Activated naive CD8-positive, alpha-beta T cell treated with anti-CD3 and anti-CD28 coated beads, Interleukin-2, amount 50 U/mL, for 24 hours (primary cell): Measurements from ENCODE around the gene SOCS6.

Source experiments
- ATAC-seq: fragments of 150-1000 bp; cut with Tn5 transposase; one replicate; pipeline ENCODE4 v1.10.0; 2021
- DNase-seq: peaks from one replicate; pipeline ENCODE4 v3.0.0; 2021
- H3K27ac Mint-ChIP-seq: one replicate; pipeline ENCODE4 v1.8.0; 2021; ENCODE audit warnings: mild to moderate bottlenecking, mixed read lengths
- H3K27me3 Mint-ChIP-seq: one replicate; pipeline ENCODE4 v1.8.0; 2021; ENCODE audit warnings: mixed read lengths
- H3K36me3 Mint-ChIP-seq: one replicate; pipeline ENCODE4 v1.8.0; 2021; ENCODE audit warnings: low read depth, mixed read lengths
- H3K4me1 Mint-ChIP-seq: one replicate; pipeline ENCODE4 v1.8.0; 2021; ENCODE audit warnings: mixed read lengths
- H3K4me3 Mint-ChIP-seq: one replicate; pipeline ENCODE4 v1.8.0; 2021; ENCODE audit warnings: mild to moderate bottlenecking, moderate library complexity, mixed read lengths
- H3K9me3 Mint-ChIP-seq: one replicate; pipeline ENCODE4 v1.8.0; 2021; ENCODE audit warnings: mixed read lengths

SOCS6 gene

DNA sequence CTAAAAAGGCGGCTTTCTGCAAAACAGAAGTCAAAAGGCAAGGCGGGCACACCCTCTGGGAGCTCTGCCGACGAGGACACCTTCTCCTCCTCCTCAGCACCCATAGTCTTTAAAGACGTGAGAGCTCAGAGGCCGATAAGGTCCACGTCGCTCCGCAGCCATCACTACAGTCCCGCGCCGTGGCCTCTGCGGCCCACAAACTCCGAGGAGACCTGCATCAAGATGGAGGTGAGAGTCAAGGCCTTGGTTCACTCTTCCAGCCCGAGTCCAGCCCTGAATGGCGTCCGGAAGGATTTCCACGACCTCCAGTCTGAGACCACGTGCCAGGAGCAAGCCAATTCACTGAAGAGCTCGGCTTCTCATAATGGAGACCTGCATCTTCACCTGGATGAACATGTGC, 36.1 kb downstream of the SOCS6 start:
- no peaks in the 10 kb centered on the region for H3K27me3 Mint-ChIP-seq
- H3K36me3 Mint-ChIP-seq, result no peaks in the 10 kb centered on the region
- ATAC-seq (no peak), DNase-seq (no peak)
- no peak overlapping the region for H3K4me3 Mint-ChIP-seq
- no peaks in the 10 kb centered on the region for H3K9me3 Mint-ChIP-seq
- no peaks in the 10 kb centered on the region for H3K4me1 Mint-ChIP-seq
- H3K27ac Mint-ChIP-seq, result no peak overlapping the region

DNA sequence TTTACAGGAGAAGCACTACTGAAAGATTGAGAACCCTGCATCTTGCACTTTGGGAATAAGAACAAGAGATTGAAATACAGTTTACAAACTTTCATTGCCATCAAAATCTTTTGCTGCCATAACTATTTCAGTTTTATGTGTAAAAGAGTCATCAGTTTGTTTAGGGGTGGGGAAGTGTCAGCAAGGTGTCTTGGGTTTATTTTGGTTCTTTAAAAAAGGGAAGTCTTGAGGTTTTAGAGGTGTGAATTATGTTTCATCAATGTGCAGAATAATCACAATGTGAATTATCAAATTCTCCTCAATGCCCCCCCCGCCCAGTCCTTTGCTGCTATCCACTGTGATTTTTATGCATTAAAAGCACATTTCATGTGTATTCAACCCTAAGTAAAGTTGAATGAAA, 37.4 kb downstream of the SOCS6 start:
- H3K36me3 Mint-ChIP-seq, result no peaks in the 10 kb centered on the region
- H3K9me3 Mint-ChIP-seq, result no peaks in the 10 kb centered on the region
- H3K4me3 Mint-ChIP-seq, result no peak overlapping the region
- H3K27me3 Mint-ChIP-seq, result no peaks in the 10 kb centered on the region
- no peak for ATAC-seq
- no peak overlapping the region for H3K27ac Mint-ChIP-seq
- no peak for DNase-seq
- no peaks in the 10 kb centered on the region for H3K4me1 Mint-ChIP-seq

GRCh38 chr18:70328169-70328568, 39.3 kb downstream of the SOCS6 start:
- Mint-ChIP-seq H3K27me3 (no peaks in the 10 kb centered on the region), H3K36me3 (no peaks in the 10 kb centered on the region), H3K4me3 (no peak overlapping the region), H3K9me3 (no peaks in the 10 kb centered on the region), H3K27ac (no peak overlapping the region), H3K4me1 (no peaks in the 10 kb centered on the region)
- DNase-seq (no peak), ATAC-seq (no peak)

DNA sequence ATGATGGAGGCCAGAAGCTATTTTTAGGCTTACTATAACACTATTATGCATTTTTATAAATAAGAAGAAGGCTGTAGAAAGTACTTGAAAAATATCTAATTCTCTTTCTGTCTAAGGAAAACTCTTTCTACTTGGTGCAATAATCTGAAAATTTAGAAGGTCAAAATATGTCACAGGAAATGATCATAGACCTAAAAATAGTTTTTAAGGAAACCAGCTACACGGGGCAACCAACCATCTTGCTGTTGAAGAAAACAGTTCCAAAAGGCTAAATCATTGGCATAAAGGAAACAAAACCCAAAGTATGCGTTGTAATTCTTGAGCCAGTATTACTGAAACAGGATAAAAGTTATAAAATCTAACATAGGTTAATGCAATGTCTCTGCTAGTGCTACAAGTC, 40.2 kb downstream of the SOCS6 start:
- ATAC-seq, result no peak
- no peaks in the 10 kb centered on the region for H3K4me1 Mint-ChIP-seq
- H3K4me3 Mint-ChIP-seq, result no peak overlapping the region
- H3K9me3 Mint-ChIP-seq, result no peaks in the 10 kb centered on the region
- no peaks in the 10 kb centered on the region for H3K36me3 Mint-ChIP-seq
- DNase-seq, result no peak
- H3K27ac Mint-ChIP-seq, result no peak overlapping the region
- H3K27me3 Mint-ChIP-seq, result no peaks in the 10 kb centered on the region

- Mint-ChIP-seq H3K27me3 (no peaks in the 10 kb centered on the region), H3K27ac (no peak overlapping the region), H3K36me3 (no peaks in the 10 kb centered on the region), H3K4me1 (no peaks in the 10 kb centered on the region), H3K9me3 (no peaks in the 10 kb centered on the region), H3K4me3 (no peak overlapping the region)
- no peak for ATAC-seq
- DNase-seq, result no peak
Measured at GRCh38 chr18:70330887-70331286, 42.0 kb downstream of the SOCS6 start.

- ATAC-seq, result no peak
- DNase-seq, result no peak
- Mint-ChIP-seq H3K27ac (no peak overlapping the region), H3K36me3 (no peaks in the 10 kb centered on the region), H3K4me3 (no peak overlapping the region), H3K27me3 (no peaks in the 10 kb centered on the region), H3K4me1 (no peaks in the 10 kb centered on the region), H3K9me3 (no peaks in the 10 kb centered on the region)
Measured at GRCh38 chr18:70331456-70332097, 42.7 kb downstream of the SOCS6 start.

GRCh38 chr18:70332694-70333093, 43.8 kb downstream of the SOCS6 start:
- H3K4me1 Mint-ChIP-seq, result no peaks in the 10 kb centered on the region
- ATAC-seq (no peak), DNase-seq (no peak)

GRCh38 chr18:70333316-70333715, 44.5 kb downstream of the SOCS6 start:
- no peaks in the 10 kb centered on the region for H3K4me1 Mint-ChIP-seq
- DNase-seq, result no peak
- no peak overlapping the region for H3K27ac Mint-ChIP-seq
- no peaks in the 10 kb centered on the region for H3K27me3 Mint-ChIP-seq
- H3K36me3 Mint-ChIP-seq, result no peaks in the 10 kb centered on the region
- ATAC-seq, result no peak
- no peaks in the 10 kb centered on the region for H3K9me3 Mint-ChIP-seq
- H3K4me3 Mint-ChIP-seq, result no peak overlapping the region

More at GRCh38 chr18:70332694-70333093, 43.8 kb downstream of the SOCS6 start:
- Mint-ChIP-seq H3K27ac (no peak overlapping the region), H3K27me3 (no peaks in the 10 kb centered on the region), H3K4me3 (no peak overlapping the region), H3K9me3 (no peaks in the 10 kb centered on the region), H3K36me3 (no peaks in the 10 kb centered on the region)

GRCh38 chr18:70333757-70334156, 44.9 kb downstream of the SOCS6 start:
- H3K36me3 Mint-ChIP-seq, result no peaks in the 10 kb centered on the region
- no peaks in the 10 kb centered on the region for H3K27me3 Mint-ChIP-seq
- H3K4me3 Mint-ChIP-seq, result no peak overlapping the region
- H3K4me1 Mint-ChIP-seq, result no peaks in the 10 kb centered on the region
- no peak for ATAC-seq
- H3K9me3 Mint-ChIP-seq, result no peaks in the 10 kb centered on the region
- DNase-seq, result no peak
- H3K27ac Mint-ChIP-seq, result no peak overlapping the region

- no peaks in the 10 kb centered on the region for H3K27me3 Mint-ChIP-seq
- H3K4me1 Mint-ChIP-seq, result no peaks in the 10 kb centered on the region
- no peak overlapping the region for H3K4me3 Mint-ChIP-seq
- H3K9me3 Mint-ChIP-seq, result no peaks in the 10 kb centered on the region
- no peak overlapping the region for H3K27ac Mint-ChIP-seq
- DNase-seq (no peak), ATAC-seq (no peak)
- H3K36me3 Mint-ChIP-seq, result no peaks in the 10 kb centered on the region
Measured at GRCh38 chr18:70334264-70334663, 45.4 kb downstream of the SOCS6 start.

DNA sequence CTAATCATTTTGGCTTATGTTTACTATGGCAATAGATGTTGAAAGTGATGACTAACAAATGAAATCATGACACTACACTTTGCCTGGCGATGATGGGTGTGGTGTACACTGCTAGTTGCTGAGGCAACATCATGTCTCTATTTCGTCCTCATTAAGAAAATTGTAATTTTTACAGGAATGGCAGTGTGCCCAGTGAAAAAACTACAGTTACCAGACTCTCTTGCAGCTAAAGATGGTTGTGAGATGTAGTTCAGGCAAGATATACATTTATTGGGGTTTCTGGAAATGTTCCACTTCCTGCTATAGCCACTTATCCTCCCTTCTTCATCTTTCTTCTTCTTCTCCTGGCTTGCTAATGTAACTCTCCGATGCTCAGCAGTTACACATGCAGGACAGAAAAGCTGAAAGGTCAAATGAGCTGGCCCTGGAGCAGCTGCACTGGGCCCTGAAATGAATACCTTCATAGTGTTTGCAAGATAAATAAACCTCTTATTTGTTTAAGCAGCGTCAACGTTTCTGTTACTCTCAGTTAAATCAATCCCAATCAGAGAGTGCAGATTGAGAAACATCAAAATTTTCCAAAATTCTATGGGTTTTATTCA, 46.0 kb downstream of the SOCS6 start:
- H3K4me3 Mint-ChIP-seq, result no peak overlapping the region
- H3K4me1 Mint-ChIP-seq, result no peaks in the 10 kb centered on the region
- no peak overlapping the region for H3K27ac Mint-ChIP-seq
- H3K9me3 Mint-ChIP-seq, result no peaks in the 10 kb centered on the region
- no peak for DNase-seq
- no peaks in the 10 kb centered on the region for H3K27me3 Mint-ChIP-seq
- H3K36me3 Mint-ChIP-seq, result no peaks in the 10 kb centered on the region
- ATAC-seq, result no peak

GRCh38 chr18:70335892-70336726, 47.3 kb downstream of the SOCS6 start:
- Mint-ChIP-seq H3K27me3 (no peaks in the 10 kb centered on the region), H3K9me3 (no peaks in the 10 kb centered on the region), H3K27ac (no peak overlapping the region), H3K4me3 (no peak overlapping the region), H3K4me1 (no peaks in the 10 kb centered on the region), H3K36me3 (no peaks in the 10 kb centered on the region)
- no peak for DNase-seq
- no peak for ATAC-seq

GRCh38 chr18:70337139-70337972, 48.5 kb downstream of the SOCS6 start:
- ATAC-seq, result no peak
- DNase-seq, result no peak

DNA sequence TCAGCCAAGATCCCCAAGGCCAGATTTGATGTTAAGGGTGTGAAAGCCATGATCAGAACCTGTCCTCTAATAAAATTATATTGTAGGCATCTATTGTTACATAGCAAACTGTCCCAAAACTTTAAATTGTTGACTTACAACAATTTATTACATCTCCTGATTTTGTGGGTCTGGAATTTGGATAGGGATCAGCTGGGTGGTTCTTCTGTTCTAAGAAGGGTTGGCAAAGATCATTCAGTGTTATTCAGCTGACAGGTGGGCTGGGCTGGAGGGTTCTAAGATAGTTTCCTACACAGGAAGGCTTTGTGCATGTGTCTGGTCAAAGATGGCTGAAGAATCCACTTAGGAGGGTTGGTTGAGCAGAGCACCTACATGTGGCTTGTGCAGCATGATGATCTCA, 50.0 kb downstream of the SOCS6 start:
- Mint-ChIP-seq H3K27ac (no peak overlapping the region), H3K9me3 (no peaks in the 10 kb centered on the region), H3K36me3 (no peaks in the 10 kb centered on the region), H3K4me3 (no peak overlapping the region), H3K27me3 (no peaks in the 10 kb centered on the region), H3K4me1 (no peaks in the 10 kb centered on the region)
- ATAC-seq (no peak), DNase-seq (no peak)

More at GRCh38 chr18:70337139-70337972, 48.5 kb downstream of the SOCS6 start:
- Mint-ChIP-seq H3K9me3 (no peaks in the 10 kb centered on the region), H3K36me3 (no peaks in the 10 kb centered on the region), H3K4me1 (no peaks in the 10 kb centered on the region), H3K27ac (no peak overlapping the region), H3K4me3 (no peak overlapping the region), H3K27me3 (no peaks in the 10 kb centered on the region)
